Pulmonary artery endothelial cell (primary cell): ENCODE data around the gene CEP85. TPM values are rescaled to one million over a fixed set of nuclear protein-coding genes. Genes with fewer than 3 reads are reported as not detected.
"Not testable (repeated sequence)": the region's sequence is repeated elsewhere in the genome, so short reads cannot be mapped to it uniquely, and the experiment has no call there.

Experiments
- DNase-seq: peaks from one replicate; pipeline ENCODE4 v3.0.0-alpha.2; 2011; ENCODE audit warnings: low read depth, low spot score
- total RNA-seq: library from RNA; depleted of rRNA; stranded (reverse); fragments of >200 nt; gene quantifications from 2 replicates; pipeline ENCODE4 v1.2.3, GENCODE V29; 2014

CEP85 gene
- total RNA-seq, 1 donor from 2014 or later = 9.7 TPM

DNA sequence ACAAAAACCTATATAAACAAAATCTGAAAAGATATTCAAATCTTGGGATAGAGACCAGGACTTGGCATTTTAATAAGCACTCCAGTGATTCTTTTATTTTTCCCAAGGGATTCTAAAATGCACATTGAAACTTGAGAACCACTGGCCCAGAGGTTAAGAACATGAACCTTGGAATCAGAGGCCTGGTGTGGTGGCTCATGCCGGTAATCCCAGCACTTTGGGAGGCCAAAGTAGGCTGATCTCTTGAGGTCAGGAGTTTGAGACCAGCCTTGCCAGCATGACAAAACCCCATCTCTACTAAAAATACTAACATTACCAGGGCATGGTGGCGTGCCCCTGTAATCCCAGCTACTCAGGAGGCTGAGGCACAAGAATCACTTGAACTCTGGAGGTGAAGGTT lies 12.9 kb upstream of the CEP85 start:
- no peak for DNase-seq

- DNase-seq = no peak
These were observed 9.4 kb upstream of the CEP85 start for GRCh38 chr1:26224606-26225005.

DNA sequence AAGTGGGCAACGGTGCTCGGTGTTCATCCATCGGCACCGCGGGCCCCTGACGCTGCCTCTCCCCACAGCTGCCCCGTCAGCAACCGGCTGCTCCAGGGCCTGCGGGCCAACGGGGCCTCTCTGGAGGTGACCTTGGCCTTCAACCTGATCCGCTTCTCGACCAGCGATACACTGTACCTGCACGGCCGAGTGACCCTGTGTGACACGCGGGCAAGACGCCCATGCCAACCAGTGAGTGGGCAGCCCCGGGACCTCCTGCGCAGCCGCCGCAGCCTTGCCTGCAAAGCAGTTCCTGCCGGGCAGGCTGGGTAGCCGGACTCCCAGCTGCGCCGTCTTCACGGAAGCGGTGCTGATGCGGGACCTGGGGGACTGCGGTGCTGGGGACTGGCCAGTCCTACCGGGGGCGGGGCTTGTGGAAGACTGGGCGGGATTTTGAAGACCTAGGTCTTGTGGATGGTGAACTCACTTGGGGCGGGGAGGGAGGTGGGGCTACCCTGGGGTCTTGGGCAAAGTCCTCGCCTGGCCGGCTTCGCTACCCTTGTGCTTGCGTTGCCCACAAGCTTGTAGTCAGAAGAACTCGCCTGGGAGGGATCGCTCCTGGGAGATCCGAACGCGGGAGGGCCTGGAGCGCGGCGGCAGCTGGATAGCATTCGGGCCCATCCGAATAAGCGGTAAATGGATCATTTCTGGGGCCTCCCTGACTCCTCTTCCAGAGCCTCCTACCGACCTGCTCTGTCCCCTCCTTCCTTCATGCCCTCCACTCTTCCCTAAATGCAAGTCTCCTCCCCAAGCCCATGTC lies 8.8 kb upstream of the CEP85 start:
- DNase-seq = no peak

GRCh38 chr1:26230682-26231081 lies 3.3 kb upstream of the CEP85 start:
- not testable (repeated sequence) for DNase-seq

DNA sequence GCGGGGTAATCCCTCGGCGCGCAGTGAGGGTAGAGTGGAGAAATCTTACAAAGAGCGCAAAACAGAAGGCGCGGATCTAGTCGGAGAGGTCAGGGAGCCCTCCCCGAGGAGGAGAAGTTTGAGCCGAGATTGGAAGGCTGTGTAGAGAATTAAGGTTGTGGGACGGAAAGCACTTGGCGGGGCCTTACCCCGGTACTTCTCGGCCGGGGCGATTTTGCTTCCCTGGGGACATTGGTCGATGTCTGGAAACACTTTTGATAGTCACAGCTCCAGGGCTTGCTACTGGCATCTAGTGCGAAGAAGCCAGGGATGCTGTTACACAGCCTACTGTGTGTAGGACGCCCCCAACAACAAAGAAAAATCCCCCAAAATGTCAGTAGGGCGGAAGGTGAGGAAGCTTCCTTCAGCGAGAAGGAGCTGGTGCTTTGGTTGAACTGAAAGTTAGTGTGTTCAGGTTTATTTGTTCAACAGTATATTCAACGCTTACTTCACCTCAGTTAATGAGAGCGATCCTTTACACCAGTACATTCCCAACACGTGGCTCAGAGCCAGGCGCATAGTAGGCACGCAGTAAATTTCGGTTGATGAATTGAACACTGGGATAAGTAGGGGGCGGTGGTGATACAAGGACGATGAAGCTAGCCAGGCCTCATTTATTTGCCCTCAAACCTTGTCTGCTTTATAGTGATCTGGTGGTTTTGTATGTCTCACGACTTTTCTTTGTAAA lies 807 bp downstream of the CEP85 start:
- DNase-seq = no peak

DNA sequence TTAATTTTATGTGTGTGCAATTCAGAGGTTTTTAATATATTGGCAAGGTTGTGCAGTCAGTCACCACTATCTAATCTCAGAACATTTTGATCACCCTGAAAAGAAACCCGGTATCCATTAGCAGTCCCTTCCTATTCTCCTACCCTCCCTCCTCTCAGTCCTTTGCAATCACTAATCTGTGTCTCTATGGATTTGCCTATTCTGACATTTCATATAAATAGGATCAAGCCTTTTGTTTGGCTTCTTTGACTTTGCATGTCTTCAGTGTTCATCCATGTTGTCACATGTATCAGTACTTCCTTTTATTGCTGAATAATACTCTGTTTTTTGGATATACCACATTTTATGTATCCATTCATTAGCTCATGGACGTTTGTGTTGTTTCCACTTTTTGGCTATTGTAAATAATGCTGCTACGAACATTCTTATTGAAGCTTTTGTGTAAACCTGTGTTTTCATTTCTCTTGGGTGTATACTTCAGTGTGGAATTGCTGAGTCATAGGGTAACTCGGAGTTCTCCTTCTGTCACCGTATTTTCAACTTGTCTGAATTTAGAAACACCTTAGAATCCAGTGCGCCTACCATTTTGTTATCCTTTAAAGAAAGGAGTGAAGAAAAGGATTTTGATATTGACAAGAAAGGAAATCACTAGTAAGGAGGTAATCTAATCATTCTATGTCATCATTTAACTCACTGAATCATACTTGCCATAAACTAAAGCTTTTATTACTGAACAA lies 3.4 kb downstream of the CEP85 start:
- DNase-seq = no peak

DNA sequence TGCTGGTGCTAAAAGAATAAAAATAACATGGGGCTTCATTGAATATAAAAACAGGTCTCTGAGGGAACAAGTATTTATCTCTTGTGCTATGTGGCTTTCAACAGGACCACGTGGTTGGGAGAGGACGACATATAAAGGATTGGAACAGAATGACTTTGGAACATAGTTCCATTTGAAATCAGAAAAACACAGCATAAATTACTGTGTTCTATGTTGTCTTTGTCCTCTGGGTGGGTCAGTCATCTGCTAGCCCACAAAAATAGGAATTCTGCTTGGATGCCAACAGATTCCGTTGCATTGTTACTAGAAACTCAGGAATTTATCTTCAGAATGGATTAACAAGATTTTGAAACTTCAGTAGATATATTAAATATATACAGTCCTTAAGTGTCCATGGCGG lies 5.9 kb downstream of the CEP85 start:
- DNase-seq = no peak

DNA sequence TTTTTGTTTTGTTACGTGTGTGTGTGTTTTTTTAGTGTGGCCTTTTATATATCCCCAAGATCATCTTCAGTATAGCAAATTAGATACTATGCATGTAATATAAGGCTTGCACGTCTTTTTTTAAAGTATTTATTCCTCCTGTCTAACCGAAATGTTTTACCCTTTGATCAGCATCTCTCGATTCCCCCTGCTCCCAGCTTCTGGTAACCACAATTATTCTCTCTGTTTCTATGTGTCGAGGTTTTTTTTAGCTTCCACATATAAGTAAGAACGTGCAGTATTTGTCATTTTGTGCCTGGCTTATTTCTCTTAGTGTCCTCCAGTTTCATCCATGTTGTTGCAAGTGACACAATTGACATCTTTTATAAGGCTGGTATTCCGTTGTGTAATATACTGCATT lies 18.7 kb downstream of the CEP85 start:
- no peak for DNase-seq

GRCh38 chr1:26254404-26254803 lies 20.4 kb downstream of the CEP85 start:
- no peak for DNase-seq

- DNase-seq = no peak
These were observed 23.2 kb downstream of the CEP85 start for GRCh38 chr1:26257222-26257621.

- no peak for DNase-seq
These were observed 25.0 kb downstream of the CEP85 start for GRCh38 chr1:26259005-26259404.

DNA sequence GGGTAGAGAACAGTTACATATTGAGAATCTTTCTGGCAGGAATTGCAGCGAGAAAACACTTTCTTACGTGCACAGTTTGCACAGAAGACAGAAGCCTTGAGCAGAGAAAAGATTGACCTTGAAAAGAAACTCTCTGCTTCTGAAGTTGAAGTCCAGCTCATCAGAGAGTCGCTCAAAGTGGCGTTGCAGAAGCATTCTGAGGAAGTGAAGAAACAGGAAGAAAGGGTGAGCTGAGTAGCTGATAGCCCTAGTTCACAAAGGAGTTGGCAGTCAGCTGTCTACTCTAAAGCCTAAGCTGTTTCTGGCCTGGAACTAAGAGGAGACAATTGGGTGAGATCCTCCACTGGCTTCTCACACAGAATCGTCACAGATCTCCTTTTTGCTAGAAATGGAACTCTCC lies 25.6 kb downstream of the CEP85 start:
- no peak for DNase-seq

DNA sequence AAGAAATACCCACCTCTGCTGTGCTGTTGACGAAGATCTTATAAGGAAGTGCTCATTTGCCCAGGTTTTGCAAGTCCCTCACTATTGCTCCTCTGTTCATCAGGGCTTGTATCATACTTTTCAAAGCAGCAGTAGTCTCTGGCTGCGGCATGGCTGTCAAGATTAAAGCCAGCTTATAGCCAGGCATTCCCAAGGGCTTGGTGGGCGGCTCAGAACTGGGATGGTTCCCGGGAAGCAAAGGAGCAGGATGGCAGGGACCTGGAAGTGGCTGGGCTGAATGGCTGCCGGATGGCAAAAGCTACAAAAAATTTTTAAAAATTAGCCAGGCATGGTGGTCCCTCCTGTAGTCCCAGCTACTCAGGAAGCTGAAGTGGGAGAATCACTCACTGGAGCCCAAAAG lies 29.2 kb downstream of the CEP85 start:
- no peak for DNase-seq

DNA sequence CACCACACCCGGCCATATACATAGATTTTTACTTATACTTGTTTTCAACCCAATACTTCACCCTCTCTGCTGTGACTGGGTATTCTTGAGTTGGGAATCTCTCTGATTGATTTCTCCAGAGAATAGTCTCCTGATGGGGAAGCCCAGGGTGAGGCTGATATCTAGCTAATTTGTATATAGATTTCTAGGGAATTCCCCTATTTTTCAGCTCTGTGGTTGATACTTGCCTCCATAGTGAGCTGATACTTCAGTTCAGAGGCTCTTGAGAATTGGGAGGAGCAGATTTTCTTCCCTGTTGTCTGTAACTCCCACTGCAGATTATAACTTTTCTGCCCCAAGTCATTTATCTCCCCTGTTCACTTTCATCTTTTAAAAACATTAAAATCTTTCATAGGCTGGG lies 31.4 kb downstream of the CEP85 start:
- DNase-seq = no peak

DNA sequence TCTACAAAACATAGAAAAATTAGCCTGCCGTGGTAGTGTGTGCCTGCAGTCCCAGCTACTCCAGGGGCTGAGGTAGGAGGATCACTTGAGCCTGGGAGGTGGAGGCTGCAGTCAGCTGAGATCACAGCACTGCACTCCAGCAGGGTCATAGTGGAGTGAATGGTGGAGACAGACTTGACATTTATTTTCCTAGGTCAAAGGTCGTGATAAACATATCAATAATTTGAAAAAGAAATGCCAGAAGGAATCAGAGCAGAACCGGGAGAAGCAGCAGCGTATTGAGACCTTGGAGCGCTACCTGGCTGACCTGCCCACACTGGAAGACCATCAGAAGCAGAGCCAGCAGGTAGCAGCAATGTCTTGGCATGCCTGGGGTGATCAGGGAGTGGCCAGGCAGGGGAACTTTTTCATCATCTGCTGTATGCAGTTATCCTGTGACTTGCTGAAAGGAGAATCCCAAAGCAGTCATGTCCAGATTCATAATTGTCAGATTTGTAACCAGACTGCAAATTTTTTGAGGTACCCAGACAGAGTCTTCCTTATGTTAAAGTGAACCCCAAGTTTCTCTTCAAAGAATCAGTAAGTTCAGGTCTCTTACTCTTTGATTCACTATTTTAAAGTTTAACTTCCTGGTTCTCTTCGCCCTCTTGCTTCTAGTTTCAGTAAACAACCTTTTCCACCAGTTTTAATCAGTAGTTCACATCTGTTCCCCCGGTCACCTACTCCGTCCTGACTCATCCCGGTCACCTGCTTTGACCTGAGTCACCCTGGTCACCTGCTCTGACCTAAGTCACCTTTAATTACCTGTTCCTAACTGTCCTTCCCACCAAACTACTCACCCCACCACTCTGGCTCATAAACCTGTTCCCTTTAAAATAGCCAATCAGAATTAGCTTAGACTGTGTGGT lies 34.5 kb downstream of the CEP85 start:
- no peak for DNase-seq

DNA sequence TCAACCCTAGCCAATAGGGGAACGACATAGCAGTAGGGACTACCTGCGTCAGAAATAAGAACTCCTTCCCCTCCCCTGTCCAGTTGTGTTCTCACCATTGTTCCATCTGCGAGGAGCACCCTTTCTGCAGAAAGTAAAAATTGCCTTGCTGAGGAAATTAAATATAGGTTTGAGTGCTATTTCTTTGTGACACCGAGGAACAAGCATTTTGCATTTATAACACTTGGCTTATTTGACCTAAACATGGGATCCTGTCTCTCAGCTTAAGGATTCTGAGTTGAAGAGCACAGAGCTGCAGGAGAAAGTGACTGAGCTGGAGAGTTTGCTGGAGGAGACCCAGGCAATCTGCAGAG lies 35.2 kb downstream of the CEP85 start:
- DNase-seq = no peak

DNA sequence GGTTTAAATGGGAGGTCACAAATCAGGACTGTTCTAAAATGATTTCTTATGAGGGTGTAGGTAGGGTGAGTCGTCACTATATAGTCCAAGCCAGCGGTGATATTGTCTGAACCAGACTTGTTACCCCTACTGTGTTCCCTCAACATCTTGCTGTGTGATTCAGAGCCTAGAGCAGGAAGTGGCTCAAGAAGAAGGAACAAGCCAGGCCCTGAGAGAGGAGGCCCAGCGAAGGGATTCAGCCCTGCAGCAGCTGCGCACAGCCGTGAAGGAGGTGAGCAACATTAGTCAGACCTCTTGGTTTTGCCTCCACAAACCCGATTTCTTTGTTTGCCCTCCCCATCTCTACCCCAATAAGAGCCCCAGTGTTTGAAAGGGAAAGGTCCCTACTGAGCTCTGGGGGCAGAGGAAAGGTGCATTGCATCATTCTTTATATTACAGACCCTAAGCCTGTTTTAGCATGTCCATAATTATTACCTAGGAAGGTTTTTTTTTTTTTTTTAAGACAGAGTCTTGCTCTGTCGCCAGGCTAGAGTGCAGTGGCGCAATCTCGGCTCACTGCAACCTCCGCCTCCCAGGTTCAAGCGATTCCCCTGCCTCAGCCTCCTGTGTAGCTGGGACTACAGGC lies 40.9 kb downstream of the CEP85 start:
- DNase-seq = no peak

- DNase-seq = peak; percentile 67
These were observed 41.8 kb downstream of the CEP85 start for GRCh38 chr1:26275580-26276431.

DNA sequence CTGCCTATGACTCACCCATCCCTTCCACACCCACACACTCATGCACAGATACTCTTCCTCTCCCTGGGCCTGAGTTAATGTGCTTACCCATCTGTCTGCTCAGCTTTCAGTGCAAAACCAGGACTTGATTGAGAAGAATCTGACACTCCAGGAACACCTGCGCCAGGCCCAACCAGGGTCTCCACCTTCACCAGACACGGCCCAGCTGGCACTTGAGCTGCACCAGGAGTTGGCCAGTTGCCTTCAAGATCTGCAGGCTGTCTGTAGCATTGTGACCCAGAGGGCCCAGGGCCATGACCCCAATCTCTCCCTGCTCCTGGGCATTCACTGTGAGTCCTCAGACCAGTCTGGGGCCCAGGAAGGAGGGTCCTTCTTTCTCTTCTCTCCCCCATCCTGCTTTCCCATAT lies 42.4 kb downstream of the CEP85 start:
- DNase-seq = no peak

DNA sequence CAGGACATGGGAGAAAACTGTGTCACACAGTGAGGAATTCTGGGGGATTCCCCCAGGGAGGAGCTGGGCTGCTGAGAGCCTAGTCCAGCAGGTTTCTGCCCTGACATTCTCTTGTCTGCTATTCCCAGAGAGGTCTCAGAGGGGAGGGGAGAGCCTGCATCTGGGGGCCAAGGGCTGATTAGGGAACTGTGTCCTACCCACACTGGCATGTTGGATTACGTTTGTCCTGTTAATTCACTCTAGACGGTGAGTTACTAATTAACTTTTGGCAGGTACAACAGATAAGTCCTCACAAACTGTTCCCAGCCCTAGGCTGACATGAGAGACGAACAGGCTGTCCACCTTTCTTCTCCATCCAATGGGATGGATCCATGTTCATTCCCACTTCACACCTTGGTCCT lies 43.3 kb downstream of the CEP85 start:
- no peak for DNase-seq
